ENCODE results near the gene SLC2A1. TPM values are rescaled to one million over a fixed set of nuclear protein-coding genes. Genes with fewer than 3 reads are reported as not detected.

The SLC2A1 gene
- total RNA-seq, 1 experiment from 2014 or later = 422 TPM

DNA sequence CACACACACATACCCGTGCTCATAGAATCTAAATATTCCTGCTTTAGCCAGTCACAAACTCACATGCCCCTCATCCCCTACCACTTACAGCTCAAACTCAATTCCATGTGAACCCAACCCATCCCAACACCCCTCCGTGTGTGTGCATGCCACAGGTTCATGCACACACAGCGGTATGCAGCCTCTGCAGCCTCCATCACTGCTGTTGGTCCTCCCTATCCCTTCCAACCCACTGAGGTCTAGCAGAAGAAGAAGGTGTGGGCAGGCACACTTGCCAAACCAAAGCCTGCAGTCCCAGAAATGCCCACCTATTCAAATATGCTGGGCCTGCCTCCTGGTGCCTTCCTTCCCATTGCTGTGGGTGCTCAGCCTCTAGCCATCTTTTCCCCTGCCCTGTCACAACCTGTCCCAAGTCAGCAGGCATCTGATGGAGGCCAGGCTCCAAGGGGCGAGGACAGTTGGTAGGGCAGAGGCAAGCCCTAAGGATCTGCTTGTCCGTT is 26.2 kb downstream of the SLC2A1 start:
- Mint-ChIP-seq H3K4me1 (ENCODE audit: low read depth, unreplicated experiment) (peaks cover 55% of the 10 kb centered on the region), H3K4me3 (ENCODE audit: unreplicated experiment) (peak overlapping the region; percentile 36), H3K27me3 (ENCODE audit: insufficient read depth, unreplicated experiment) (no peaks in the 10 kb centered on the region), H3K9me3 (ENCODE audit: unreplicated experiment) (no peaks in the 10 kb centered on the region), H3K27ac (ENCODE audit: unreplicated experiment) (peak overlapping the region; percentile 97), H3K36me3 (ENCODE audit: insufficient read depth, unreplicated experiment) (peaks cover 100% of the 10 kb centered on the region)
- CTCF ChIA-PET = interaction anchor here (1.9 kb wide), 1 partner anchor 141 kb away, joined by 8 read pairs; no protein-coding TSS in a partner anchor
- intact Hi-C loops (cut with micrococcal nuclease; ENCODE audit: unreplicated experiment) = no loop called here
- H3K36me3 ChIP-seq (ENCODE audit: control insufficient read depth, insufficient read depth, low read length) = peaks cover 24% of the 10 kb centered on the region
- no peak overlapping the region for H3K4me3 ChIP-seq (ENCODE audit: low read depth, low read length)
- H3K27me3 ChIP-seq (replicated peaks; ENCODE audit: control insufficient read depth, insufficient read depth, low read length) = no peaks in the 10 kb centered on the region
- BruUV-seq (replicated peaks) = no TSS peak
- POLR2A ChIA-PET = no interaction called here
- DNase-seq = peak in 1 of 2 experiments; percentile 27
- H3K4me1 ChIP-seq = peaks cover 58% of the 10 kb centered on the region
- H3K9me3 ChIP-seq = no peaks in the 10 kb centered on the region
- TF ChIP-seq, protein P1, sequence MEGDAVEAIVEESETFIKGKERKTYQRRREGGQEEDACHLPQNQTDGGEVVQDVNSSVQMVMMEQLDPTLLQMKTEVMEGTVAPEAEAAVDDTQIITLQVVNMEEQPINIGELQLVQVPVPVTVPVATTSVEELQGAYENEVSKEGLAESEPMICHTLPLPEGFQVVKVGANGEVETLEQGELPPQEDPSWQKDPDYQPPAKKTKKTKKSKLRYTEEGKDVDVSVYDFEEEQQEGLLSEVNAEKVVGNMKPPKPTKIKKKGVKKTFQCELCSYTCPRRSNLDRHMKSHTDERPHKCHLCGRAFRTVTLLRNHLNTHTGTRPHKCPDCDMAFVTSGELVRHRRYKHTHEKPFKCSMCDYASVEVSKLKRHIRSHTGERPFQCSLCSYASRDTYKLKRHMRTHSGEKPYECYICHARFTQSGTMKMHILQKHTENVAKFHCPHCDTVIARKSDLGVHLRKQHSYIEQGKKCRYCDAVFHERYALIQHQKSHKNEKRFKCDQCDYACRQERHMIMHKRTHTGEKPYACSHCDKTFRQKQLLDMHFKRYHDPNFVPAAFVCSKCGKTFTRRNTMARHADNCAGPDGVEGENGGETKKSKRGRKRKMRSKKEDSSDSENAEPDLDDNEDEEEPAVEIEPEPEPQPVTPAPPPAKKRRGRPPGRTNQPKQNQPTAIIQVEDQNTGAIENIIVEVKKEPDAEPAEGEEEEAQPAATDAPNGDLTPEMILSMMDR (IDR thresholded peaks at IDR 0.05; ENCODE audit: insufficient read depth in 1 of 2, low read depth in 1 of 2, low read length in 1 of 2, severe bottlenecking in 1 of 2, unreplicated experiment in 1 of 2) = no peak

DNA sequence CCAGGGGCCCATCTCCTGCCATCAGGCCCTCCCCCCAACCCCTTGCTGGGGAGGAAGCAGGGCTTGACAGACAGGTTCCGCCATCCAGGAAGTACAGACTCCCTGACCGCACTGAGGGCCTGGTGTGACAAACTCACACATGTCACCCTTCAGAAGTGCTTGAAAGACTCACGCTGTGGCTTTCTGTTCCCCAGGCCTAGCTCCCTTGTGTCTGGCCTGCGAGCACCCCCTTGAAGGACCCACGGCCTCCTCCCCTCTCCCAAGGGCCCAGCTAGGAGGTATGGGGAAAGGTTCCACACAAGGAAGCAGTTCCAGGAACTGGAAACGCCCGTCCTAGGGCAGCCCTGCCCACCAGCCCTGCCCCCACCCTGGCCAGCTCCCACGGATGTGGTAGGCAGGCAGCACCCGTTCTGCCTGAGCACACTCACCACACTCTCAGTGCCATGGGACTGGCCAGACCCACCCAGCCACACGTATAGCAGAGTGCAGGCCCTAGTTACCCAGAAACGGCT is 26.7 kb downstream of the SLC2A1 start:
- Histone ChIP-seq H3K9me3 (no peaks in the 10 kb centered on the region), H3K4me3 (ENCODE audit: low read depth, low read length) (no peak overlapping the region), H3K36me3 (ENCODE audit: control insufficient read depth, insufficient read depth, low read length) (peaks cover 20% of the 10 kb centered on the region), H3K4me1 (peaks cover 53% of the 10 kb centered on the region), H3K27me3 (replicated peaks; ENCODE audit: control insufficient read depth, insufficient read depth, low read length) (no peaks in the 10 kb centered on the region)
- BruUV-seq (replicated peaks) = no TSS peak
- H3K27ac Mint-ChIP-seq (ENCODE audit: unreplicated experiment) = peak overlapping the region; percentile 97
- TF ChIP-seq, protein P1 (IDR thresholded peaks at IDR 0.05; ENCODE audit: insufficient read depth in 1 of 2, low read depth in 1 of 2, low read length in 1 of 2, severe bottlenecking in 1 of 2, unreplicated experiment in 1 of 2) = no peak
- H3K9me3 Mint-ChIP-seq (ENCODE audit: unreplicated experiment) = no peaks in the 10 kb centered on the region
- peak in 1 of 2 experiments; percentile 52 for DNase-seq
- peaks cover 55% of the 10 kb centered on the region for H3K4me1 Mint-ChIP-seq (ENCODE audit: low read depth, unreplicated experiment)
- intact Hi-C loops (cut with micrococcal nuclease; ENCODE audit: unreplicated experiment) = no loop called here
- H3K36me3 Mint-ChIP-seq (ENCODE audit: insufficient read depth, unreplicated experiment) = peaks cover 100% of the 10 kb centered on the region
- POLR2A ChIA-PET = interaction anchor here (0.5 kb wide), 1 partner anchor 99 kb away, joined by 3 read pairs; no protein-coding TSS in a partner anchor
- H3K27me3 Mint-ChIP-seq (ENCODE audit: insufficient read depth, unreplicated experiment) = no peaks in the 10 kb centered on the region
- CTCF ChIA-PET = interaction anchor here (1.9 kb wide), 1 partner anchor 142 kb away, joined by 8 read pairs; no protein-coding TSS in a partner anchor
- peak overlapping the region; percentile 36 for H3K4me3 Mint-ChIP-seq (ENCODE audit: unreplicated experiment)

DNA sequence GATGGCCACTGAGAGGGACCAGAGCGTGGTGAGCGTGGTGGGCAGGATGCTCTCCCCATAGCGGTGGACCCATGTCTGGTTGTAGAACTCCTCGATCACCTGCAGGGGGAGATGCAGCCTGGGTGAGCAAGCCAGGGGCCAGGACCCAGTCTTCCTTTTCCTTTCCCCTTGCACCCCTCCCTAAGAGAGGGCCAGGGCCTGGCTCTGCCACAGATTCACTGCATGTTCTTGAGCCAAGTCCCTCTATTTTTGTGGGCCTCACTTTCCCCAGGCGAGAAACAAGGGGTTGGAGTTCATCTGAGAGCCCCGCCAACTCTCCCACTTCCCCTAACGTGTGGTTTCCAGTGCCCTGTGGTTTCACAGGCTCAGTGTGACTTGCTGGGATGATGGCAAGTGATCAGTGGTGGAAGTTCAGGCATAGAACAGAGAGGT is 27.5 kb downstream of the SLC2A1 start:
- Histone ChIP-seq H3K4me1 (peaks cover 45% of the 10 kb centered on the region), H3K4me3 (ENCODE audit: low read depth, low read length) (no peak overlapping the region), H3K9me3 (no peaks in the 10 kb centered on the region), H3K36me3 (ENCODE audit: control insufficient read depth, insufficient read depth, low read length) (peaks cover 16% of the 10 kb centered on the region), H3K27me3 (replicated peaks; ENCODE audit: control insufficient read depth, insufficient read depth, low read length) (no peaks in the 10 kb centered on the region)
- TF ChIP-seq, protein P1 (IDR thresholded peaks at IDR 0.05; ENCODE audit: insufficient read depth in 1 of 2, low read depth in 1 of 2, low read length in 1 of 2, severe bottlenecking in 1 of 2, unreplicated experiment in 1 of 2) = peak; percentile 39 to 44
- Mint-ChIP-seq H3K27ac (ENCODE audit: unreplicated experiment) (peak overlapping the region; percentile 97), H3K4me1 (ENCODE audit: low read depth, unreplicated experiment) (peaks cover 51% of the 10 kb centered on the region), H3K36me3 (ENCODE audit: insufficient read depth, unreplicated experiment) (peaks cover 100% of the 10 kb centered on the region), H3K27me3 (ENCODE audit: insufficient read depth, unreplicated experiment) (no peaks in the 10 kb centered on the region), H3K4me3 (ENCODE audit: unreplicated experiment) (no peak overlapping the region), H3K9me3 (ENCODE audit: unreplicated experiment) (no peaks in the 10 kb centered on the region)
- ChIA-PET POLR2A (no interaction called here), CTCF (no interaction called here)
- no TSS peak for BruUV-seq (replicated peaks)
- intact Hi-C loops (cut with micrococcal nuclease; ENCODE audit: unreplicated experiment) = no loop called here
- DNase-seq = peak; percentile 43 to 53

All from Caco-2 (cell line).